ENCODE data around the gene GREB1.

Gene GREB1

DNA sequence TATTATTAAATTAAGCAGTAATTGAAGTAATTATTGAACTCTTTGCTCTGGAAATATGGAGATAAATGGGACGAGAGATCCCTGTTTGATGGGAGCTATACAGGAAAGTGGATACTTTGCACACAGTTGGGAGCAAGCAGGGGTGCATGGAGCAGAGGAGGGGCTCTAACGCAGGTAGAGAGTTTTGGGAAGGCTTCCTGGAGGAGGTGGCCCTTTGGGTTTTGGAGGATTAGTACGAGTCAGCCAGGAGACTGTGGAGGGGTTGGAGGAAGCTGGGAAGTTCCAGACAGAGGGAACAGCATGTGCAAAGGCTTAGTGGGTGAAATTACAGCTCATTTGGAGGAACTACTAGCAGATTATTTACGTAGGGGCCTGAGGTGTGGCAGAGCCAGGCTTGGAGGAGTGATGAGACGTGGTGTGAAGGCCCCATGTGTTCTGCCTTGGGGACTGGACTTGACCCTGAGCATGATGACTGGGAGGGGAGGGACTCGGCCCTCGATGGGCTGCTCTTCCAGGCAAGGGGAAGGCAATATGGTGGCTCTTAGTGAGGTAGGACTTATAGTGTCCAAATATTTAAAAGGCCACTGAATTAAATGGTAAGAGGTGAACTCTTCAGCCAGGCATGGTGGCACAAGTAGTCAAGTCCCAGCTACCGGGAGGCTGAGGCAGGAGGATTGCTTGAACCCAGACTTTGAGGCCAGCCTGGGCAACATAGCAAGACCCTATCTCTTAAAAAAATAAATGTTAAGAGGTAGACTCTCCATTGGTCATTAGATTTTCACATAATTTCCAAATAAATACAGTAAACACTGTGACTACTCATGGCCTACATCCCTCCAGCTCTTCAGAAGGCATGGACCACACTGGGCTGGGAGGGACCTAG, 30.2 kb downstream of the GREB1 start:
- no peak for DNase-seq

DNA sequence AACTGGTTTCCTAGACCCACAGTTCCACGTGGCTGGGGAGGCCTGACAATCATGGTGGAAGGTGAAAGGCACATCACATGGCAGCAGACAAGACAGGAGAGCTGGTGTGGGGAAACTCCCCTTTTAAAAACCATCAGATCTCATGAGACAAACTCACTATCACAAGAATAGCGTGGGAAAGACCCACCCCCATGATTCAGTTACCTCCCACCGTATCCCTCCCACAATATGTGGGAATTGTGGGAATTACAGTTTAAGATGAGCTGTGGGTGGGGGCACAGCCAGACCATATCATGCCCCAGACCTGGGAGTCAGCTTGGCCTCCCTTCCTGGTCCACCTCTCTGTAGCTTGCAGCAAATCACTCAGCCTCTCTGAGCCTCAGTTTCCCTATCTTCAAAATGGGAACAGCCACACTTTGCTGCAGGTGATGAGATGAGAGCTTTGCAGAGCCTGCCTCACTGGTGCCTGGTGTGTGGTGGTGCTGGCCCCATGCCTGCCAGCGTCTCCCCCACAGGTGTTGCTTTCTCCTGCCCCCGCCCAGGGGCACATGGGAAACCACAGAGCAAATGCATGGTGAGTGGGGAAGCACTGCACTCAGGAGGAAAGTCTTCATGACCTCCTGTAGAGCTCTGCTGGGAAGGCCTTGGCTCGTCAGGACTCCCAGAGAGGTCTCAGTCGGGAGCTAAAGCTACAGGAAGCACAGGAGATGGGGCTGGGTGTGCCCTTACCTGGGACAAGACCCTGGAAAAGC, 31.1 kb downstream of the GREB1 start:
- DNase-seq, result no peak

DNA sequence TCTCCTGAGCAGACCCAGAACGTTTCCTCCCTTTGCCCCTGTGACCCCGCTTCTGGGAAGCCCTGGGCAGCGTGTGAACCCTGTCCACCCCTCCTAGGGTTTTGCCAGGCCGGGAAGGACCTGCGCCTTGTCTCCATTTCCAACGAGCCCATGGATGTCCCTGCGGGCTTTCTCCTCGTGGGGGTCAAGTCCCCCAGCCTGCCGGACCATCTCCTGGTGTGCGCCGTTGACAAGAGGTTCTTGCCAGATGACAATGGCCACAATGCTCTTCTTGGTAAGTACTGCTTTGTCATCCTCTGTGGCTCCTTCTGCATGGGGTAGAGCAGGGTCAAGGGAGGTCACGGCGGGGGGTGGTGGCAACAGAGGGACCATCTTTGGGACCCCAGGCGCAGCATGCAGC, 32.5 kb downstream of the GREB1 start:
- DNase-seq, result no peak

DNA sequence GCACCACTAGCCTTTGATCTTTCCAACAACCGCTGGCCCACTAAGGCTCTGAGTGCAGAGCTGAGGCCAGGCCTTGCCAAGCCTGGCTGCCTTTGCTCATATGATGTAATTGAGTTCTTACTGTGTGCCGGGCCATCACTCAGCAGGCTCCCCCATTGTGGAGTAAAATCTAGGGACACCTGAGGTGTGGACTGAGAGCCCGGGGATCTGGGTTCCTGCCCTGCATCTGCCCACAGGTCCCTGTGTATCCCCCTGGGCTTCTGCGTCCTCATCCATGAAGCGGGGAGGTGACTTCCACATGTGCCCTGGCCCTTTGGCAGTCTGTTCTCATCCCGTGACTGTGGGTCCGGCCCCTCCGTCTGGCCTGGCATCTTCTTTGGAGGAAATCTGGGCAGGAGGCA, 33.8 kb downstream of the GREB1 start:
- no peak for DNase-seq

DNA sequence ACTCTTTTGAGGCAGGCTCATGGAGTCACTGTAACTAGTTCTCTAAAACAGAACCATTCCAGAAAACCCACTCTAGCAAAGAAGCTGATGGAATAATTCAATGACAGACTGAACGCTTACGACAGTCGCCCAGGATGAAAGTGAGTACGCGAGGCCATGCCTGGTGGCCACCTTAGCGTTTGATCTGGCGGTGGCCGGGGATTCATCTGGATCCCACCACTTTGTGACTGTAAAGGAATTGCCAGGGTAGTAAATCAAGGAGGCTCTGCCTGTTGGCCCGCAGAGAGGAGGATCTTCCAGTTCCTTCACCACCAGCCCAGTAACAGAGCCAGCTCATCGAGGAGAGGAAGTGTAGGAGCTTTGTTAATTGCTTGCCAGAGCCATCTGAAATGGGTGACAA, 34.6 kb downstream of the GREB1 start:
- DNase-seq, result no peak

DNA sequence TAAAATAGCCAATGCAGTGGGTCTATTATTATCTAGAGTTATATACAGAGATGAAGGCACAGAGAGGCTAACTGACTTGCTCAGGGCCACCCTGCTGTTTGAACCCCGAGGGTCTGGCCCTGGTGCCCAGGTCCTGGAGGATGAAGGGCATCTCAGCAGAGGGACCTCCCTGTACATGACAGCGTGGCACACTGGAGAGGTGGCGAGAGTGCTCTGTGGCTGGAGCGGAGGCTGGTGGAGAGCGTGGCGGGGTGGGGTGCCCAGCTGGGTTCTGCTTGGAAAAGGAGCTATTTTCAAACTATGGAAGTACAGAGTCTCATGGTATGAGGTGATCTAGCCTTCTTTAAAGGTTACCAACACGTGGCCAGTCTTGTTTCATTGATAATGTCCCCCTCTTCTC, 35.8 kb downstream of the GREB1 start:
- no peak for DNase-seq

DNA sequence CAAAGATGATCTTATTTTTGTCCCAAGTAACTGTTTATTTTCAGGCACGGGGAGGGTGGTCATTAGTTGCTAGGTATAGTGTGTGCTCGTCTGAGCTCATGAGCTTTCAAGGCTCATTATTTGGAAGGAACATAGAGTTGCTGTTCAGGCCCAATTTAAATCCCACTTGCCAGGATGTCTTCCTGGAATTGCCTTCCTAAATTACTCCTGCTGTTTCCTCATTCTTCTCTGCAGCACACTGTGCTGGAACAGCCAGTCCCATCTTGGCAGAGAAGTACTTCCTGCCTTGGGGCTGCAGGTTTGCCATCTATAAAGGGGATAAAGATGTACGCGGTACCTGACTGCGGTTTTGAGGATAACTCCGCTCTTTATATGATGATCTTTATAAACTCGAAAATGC, 37.3 kb downstream of the GREB1 start:
- DNase-seq, result no peak

DNA sequence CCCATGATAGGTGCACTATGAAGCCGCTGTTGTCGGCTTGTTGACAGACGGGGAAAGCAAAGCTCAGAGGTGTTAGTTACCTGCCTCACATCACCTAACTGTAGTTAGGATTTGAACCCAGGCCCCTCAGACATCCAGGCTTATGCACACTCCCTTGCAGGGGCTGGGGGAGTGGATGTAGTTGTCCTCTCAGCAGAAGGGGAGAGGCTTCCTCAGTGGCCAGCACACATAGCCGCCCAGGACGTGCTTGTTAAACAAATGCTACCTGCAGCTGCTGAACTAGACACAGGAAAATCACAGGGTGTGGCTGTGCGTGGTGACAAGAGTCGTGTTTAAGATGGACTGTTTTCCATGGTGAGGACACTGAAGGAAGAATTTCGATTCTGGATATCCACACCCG, 39.2 kb downstream of the GREB1 start:
- no peak for DNase-seq

DNA sequence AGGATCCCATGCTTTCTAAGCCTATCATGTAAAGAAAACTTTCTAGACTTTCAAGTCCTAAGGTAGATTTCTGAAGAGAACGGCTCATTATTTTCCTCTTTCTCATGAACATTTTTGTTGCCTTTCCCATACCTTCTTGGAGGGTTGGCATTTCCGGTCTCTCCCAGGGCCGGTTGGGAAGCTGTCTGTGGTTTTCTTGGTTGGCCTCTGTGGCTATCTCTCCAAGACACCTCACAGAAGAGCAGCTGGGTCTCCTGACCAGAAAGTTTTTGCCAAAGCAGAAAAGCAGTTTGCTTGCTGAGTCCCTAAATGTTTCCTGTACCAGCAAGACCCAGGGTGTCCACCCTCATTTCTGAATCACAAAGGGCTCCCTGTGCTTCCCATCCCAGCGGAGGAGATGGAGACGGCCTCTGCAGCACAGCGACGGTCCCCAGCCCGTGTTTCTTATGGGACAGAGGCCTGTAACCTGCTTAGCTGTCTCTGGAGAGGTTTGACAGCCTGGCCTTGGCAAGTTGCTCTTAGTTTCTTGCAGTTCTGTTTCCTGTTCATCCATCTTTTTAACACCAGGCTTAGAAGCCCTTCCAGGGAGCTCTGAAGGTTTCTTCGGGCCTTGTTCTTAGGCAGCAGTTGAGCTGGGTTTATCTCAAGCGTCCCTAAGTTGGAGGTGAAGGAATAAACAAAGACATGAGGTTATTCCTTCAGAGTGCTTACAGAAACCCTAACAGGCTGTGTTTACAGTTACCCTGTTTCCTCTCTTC, 39.8 kb downstream of the GREB1 start:
- DNase-seq, result no peak

DNA sequence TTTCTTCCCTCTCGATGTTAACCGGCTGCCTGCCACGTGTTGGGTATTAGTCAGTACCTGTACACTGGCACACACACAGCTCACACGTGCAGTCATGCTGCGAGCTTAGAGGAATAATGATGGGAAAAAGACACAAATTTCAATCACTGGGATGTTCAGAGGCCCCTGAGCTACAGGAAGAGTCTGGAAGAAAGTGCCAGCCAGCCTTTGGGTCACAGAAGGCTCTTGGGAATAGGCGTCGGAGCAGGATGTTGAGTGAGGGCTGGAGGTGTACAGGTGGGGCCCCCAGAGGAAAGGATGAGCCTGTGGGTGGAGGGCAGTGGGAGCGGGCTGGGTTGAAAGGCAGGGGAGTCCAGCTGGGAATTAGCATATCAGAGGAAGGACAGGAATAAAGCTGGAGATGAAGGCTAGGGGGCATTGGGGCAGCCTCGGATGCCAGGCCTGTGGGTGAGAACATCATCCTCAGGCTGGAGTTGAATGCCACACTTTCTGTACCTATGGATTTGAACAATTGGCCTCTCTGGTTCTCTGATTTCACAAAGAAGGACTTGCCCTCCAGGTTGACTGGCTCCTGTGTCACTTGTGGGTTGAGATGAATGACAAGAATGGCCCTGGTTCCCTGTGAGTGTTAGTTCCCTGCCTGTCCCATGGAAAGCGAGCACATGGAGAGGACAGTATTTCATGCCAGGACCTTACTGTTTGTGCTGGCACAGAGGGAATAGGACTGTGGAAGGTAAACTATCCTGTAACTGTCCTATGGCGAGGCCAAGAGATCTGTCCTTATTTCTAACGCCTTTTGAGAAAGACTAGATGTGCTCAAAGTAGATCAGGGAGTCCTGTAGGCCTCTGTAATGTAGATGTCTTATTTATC, 40.6 kb downstream of the GREB1 start:
- no peak for DNase-seq

DNA sequence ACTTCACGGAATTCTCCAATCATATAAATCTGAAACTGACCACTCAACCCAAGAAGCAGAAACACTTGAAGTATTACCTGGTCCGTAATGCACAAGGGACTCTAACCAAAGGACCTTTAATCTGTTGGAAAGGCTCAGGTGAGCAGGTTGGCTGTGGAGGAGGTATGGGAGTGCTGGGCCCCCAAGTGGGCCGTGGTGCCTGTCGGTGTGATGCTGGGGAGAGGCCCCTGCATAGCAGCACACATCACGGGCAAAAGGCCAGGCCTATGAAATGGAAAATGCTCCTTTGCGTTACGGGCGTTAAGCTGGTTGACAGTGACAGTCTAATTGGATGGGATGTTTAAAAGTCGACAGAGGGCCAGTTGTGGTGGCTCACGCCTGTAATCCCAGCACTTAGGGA, 42.6 kb downstream of the GREB1 start:
- DNase-seq, result no peak

DNA sequence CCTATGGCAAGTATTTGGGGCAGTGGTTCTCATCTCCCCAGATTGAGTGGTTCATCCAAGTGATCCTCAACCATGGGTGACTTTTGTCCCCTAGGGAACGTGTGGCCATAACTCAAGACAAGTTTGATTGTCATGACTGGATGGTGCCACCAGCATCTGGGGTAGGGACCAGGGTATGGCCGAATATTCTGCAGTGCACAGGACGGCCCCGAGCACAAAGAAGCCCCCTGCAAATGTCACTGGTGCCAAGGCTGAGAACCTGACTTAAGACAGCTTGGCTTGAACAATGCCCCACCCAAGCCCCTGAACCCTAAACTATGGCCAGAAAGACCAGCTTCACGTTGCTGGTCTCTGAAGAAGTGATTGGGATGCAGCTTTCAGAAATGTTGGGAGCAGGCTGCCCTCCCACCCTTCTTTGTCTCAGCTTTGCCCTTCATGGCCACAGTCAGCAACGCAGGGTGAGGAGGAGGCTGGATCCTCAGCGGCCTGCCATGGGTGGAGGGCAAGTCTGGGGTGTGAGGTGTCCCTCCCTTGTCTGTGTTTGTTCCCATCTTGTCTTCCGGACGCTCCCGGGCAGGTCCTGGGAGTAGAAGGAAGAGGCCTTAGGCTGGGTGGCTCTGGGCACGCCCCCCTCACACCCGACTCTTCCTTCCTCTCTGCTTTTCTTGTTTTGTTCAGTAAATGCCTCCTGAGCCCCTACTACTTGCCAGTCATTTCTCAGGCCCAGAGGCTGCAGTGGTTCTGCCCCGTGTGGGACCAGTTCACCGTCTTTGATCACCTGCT, 43.4 kb downstream of the GREB1 start:
- DNase-seq, result no peak

DNA sequence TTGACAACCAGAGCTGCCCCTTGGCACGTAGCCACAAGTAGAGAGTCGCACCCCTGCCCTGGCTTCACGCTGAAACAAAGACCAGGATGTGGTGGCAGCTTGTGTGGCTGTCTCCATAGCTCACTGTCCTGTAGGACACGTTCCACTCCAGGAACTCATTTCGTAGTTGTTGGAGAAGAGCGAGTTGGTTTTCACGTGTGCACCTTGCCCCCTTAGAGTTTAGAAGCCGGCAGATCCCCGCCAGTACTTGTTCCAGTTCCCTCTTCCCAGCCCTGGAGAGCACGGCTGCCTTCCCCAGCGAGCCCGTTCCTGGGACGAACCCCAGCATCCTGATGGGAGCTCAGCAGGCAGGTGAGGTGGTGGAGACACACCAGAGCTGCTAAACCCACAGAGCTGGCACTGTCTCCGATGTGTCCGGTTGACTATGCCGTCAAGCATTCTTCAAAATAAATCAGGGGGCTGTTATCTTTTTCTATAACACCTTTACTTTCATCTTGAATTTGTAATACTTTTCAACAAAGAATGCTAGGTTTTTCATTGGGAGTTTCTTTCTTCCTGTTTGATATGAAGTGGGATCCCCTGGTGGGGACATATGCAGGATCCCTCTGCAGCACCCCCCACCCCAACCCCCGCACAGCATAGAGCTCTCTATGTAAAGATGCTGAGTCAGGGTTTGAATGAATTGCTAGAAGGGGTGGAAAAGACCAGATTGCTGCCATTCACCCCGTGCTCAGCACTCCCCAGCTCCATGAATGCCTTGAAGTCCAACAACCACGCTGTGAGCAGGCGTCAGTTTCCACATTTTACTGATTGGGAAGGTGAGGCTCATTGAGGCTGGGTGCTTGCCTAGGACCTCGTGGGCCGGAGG, 44.5 kb downstream of the GREB1 start:
- no peak for DNase-seq

DNA sequence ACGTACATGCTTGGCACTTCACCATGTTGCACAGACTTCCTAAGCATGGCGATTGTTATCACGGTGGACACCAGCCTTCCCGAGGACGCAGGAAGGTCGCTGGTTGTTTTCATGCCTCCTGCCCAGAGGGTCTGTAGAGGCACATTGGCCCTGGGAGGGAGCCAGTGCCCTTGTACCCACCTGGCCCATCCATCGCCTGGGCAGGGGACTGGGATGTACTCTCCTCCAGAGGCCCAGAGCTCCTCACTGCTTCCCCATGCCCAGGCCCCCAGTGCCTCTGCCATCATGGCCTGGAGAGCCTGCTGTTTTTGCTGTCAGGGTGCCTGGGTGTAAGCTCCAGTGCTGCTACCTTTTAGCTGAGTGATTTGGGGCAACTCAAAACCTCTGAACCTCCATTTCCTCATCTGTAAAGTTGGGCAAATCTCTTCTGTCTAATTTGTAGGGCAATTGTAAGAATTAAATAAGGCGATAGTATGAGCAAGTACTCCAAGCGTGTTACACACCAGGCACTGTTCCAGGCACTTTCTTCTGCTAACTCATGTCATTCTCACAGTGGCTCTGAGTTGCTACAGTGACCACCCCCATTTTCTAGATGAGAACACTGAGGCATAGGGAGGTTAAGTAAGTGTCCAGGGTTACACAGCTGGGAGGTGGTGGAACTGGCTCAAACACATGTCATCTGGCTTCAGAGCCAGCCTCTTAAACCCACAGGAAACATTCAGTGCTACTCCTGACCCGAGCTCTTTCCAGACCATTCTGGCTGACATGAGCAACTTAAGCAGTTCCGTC, 45.3 kb downstream of the GREB1 start:
- no peak for DNase-seq

DNA sequence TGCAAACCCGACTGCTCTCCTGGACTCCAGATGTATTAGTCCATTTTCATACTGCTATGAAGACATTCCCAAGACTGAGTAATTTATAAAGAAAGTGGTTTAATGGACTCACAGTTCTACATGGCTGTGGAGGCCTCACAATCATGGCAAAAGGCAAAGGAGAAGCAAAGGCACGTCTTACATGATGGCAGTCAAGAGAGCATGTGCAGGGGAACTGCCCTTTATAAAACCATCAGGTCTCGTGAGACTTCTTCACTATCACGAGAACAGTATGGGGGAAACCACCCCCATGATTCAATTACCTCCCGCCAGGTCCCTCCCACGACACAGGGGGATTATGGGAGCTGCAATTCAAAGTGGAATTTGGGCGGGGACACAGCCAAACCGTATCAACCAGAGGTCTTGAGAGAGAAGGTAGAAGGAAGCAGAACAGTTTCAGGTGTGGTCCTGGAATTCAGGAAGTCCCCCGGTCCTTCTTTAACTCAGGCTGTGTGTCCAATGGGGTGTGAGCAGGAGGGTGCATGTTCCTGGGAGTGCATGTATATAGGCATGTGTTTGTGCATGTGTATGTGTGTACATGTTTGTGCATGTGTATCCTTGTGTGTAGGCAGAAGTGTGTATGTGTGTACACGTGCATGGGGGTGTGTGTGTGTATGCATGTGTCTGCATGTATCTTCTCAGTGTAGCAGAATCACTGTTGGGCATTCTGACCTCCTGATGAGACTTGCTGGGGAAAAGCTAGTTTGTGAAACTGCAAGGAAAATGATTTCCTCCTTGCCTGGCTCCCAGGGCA, 46.2 kb downstream of the GREB1 start:
- no peak for DNase-seq

DNA sequence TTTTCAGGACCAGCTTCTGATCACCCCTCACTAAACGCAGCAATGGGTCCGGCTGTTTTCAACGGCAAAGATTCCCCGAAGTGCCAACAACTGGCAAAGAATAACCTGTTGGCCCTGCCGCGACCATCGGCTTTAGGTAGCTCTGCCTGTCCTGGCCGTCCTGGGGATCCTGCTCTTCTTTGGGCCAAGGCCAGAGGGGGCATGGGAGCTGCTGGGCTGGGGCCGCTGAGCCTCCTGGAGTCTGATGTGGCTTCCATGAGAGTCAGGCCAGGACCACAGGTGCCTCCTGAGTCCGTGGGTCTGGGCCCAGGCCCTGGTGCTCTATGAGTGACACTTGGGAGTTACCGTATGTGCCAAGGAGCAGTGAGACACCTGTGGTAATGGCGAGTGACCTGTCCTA, 46.9 kb downstream of the GREB1 start:
- DNase-seq, result no peak

DNA sequence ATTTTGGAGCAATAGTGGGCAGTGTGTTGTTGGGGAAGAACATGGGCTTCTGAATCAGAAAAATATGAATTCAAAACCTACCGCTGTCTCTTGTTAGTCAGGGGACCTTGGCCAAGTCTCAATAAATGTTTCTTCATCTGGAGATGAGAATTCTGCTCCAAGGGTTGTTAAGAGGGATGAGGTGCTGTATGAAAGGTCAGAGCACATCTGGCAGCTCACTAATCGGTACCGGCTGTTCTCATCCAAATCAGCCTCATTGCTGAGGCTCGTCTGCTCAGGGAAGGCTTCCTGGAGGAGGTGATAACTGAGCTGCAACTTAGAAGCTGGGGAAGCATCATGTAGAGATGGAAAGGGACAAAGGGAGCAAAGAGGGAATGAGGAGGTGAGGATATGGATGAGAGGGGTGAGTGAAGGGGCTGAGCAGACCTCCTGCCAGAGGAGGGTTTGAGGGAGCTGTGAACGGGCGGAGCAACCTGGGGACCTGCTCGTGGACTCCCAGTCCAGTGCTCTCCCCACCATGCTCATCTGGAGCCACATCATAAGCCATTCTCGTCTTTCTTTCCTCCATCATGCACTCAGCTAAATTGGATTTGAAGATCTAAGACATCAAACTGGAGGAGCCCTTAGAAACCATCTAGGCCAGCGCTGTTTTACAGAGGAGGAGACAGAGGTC, 47.4 kb downstream of the GREB1 start:
- DNase-seq, result no peak

DNA sequence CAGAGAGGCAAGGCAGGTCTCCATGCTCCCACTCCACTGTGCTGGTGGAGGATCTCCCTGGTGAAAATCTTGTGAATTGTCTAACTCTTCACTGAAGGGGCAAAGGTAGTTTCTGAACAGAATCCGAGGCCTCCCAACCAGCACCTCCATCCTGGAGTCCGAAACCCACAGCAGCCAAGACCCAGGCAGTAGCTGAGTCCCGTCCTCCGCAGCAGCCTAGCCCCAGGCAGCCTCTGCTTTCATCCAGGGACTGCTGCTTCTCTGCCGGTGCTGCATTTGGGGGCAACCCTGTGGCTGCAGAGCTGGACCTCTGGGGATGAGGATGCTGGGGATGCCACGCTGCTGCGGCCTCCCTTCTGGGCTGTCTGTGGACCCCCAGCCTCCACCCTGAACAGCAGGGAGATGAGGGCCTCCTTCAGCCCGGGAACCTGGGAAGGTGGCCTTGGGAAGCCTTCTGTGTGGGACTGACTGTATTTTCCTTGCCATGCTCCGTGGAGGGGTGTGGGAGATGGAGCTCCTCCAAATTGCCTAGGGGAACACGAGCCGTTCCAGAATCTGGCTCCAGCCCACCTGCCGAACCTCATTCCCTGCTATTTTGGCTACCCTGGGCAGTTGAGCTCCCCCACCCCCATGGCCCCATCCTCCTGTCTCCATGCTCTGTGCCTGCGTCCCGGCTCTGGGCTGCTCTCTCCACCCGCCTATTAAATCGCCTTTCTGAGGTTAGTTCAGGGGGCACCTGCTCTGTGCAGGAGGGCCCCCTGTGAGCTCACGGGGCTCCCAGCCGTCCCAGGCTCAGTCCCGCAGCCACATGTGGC, 48.2 kb downstream of the GREB1 start:
- DNase-seq, result no peak

Data from NCI-H345 (cell line).